Karpas-422 (cell line): ENCODE results near the gene AGPAT3. TPM values are rescaled to one million over a fixed set of nuclear protein-coding genes. Genes with fewer than 3 reads are reported as not detected.

Source experiments
- DNase-seq: peaks from one replicate; pipeline ENCODE4 v3.0.0-alpha.2; 2015
- H2AFZ ChIP-seq: fragments of 200-600 bp; sonication (generic); 2 replicates; pipeline ENCODE4 v1.6.1; 2014; ENCODE audit warnings: antibody characterized with exemption, low read length, mixed read lengths
- H3K27ac ChIP-seq: fragments of 200-600 bp; sonication (generic); 2 replicates; pipeline ENCODE4 v1.5.1; 2014; ENCODE audit warnings: mild to moderate bottlenecking, low read length, moderate library complexity
- H3K27me3 ChIP-seq: fragments of 200-600 bp; sonication (generic); 2 replicates; pipeline ENCODE4 v1.6.1; 2014; ENCODE audit warnings: low read length, mixed read lengths
- H3K36me3 ChIP-seq: fragments of 200-600 bp; sonication (generic); 2 replicates; pipeline ENCODE4 v1.6.1; 2014; ENCODE audit warnings: low read length, mixed read lengths; ENCODE audit not compliant: insufficient read depth
- H3K4me1 ChIP-seq: fragments of 200-600 bp; sonication (generic); 2 replicates; pipeline ENCODE4 v1.6.1; 2014; ENCODE audit warnings: mild to moderate bottlenecking, low read length, mixed read lengths
- H3K4me2 ChIP-seq: fragments of 200-600 bp; sonication (generic); 2 replicates; pipeline ENCODE4 v1.6.1; 2014; ENCODE audit warnings: low read length, low read depth, mild to moderate bottlenecking; ENCODE audit not compliant: poor library complexity, severe bottlenecking
- H3K4me3 ChIP-seq: fragments of 200-600 bp; sonication (generic); 2 replicates; pipeline ENCODE4 v1.5.1; 2014; ENCODE audit warnings: mild to moderate bottlenecking, antibody characterized with exemption, low read length, mixed read lengths
- H3K79me2 ChIP-seq: fragments of 200-600 bp; sonication (generic); 2 replicates; pipeline ENCODE4 v1.6.1; 2014; ENCODE audit warnings: mild to moderate bottlenecking, low read length, mixed read lengths
- H3K9ac ChIP-seq: fragments of 200-600 bp; sonication (generic); 2 replicates; pipeline ENCODE4 v1.6.0; 2014; ENCODE audit warnings: low read length
- H3K9me2 ChIP-seq: fragments of 200-600 bp; sonication (generic), shearing (Covaris generic); replicated peaks from 2 replicates; pipeline ENCODE4 v1.6.0; 2014; ENCODE audit warnings: mild to moderate bottlenecking, low read length, moderate library complexity; ENCODE audit not compliant: insufficient read depth
- H3K9me3 ChIP-seq: fragments of 300-700, 200-600 bp; sonication (generic); 2 replicates; pipeline ENCODE4 v1.6.1; 2014; ENCODE audit warnings: low read length, mixed read lengths
- H4K20me1 ChIP-seq: fragments of 200-600 bp; sonication (generic); 2 replicates; pipeline ENCODE4 v1.6.1; 2014; ENCODE audit warnings: mild to moderate bottlenecking, antibody characterized with exemption, low read length, low read depth; ENCODE audit not compliant: insufficient read depth
- total RNA-seq: library from RNA; depleted of rRNA; stranded (reverse); fragments of >200 nt; shearing (Covaris generic); gene quantifications from 2 replicates; pipeline ENCODE4 v1.2.3, GENCODE V29; 2014; ENCODE audit warnings: low replicate concordance

AGPAT3 gene
- total RNA-seq, 1 experiment from 2014 or later, result 29.0 TPM

- Histone ChIP-seq H3K9me3 (no peaks in the 10 kb centered on the region), H3K79me2 (no peaks in the 10 kb centered on the region), H4K20me1 (peaks cover 3% of the 10 kb centered on the region; the same call in 1 of the 2 replicates), H3K4me2 (no peak overlapping the region), H3K27ac (no peak overlapping the region), H3K9ac (no peak overlapping the region), H3K36me3 (peaks cover 8% of the 10 kb centered on the region), H3K27me3 (no peaks in the 10 kb centered on the region), H3K9me2 (no peaks in the 10 kb centered on the region), H2AFZ (no peak overlapping the region), H3K4me1 (peaks cover 6% of the 10 kb centered on the region), H3K4me3 (no peak overlapping the region)
- DNase-seq, result no peak
Measured at GRCh38 chr21:43981871-43982210, 116.8 kb downstream of the AGPAT3 start.

DNA sequence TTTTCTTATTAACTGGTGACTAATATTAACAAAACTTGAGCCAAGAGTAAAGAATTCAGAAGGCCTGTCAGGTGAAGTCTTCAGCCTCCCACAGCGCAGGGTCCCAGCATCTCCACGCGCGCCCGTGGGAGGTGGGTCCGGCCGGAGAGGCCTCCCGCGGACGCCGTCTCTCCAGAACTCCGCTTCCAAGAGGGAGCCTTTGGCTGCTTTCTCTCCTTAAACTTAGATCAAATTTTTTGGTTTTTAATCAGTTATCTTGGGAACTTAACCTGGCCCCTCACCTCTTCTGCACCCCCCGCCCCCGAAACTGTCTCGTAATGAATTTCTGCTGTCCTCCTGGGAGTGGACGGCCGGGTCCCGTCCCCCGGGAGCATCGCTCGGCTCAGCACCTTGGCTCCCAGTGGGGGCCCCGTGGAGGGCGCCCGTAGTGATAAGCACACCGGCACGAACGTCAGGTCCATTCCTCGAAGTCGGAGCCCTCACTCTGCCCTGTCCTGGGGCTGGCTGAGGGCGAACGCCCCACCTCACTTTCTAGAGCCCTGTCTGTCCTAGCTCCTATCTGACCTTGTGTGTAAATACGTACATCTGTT lies 117.6 kb downstream of the AGPAT3 start:
- no peak for DNase-seq

DNA sequence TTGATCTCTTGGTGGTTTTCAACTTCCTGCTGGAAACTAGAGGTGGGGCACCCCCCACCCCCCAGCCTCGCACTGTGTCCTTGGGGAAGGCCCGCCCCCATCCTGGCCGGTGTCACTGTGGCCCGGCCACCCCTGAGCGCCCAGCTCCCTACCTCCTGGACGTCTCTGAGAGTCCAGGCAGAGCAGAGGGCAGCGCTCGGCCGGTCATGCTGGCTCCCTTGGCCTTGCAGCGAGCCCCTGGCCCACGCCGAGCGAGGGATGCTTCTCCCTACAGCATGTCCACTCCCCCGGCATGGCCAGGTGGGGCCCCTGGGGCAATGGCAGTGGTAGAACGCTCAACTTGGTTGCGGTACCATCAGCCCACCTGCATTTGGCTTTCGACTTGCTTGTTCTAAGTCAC lies 118.4 kb downstream of the AGPAT3 start:
- Histone ChIP-seq H3K9me2 (no peaks in the 10 kb centered on the region), H3K9ac (no peak overlapping the region), H2AFZ (no peak overlapping the region), H3K4me3 (no peak overlapping the region), H3K27ac (no peak overlapping the region), H3K36me3 (peaks cover 4% of the 10 kb centered on the region), H3K27me3 (no peaks in the 10 kb centered on the region), H3K79me2 (no peaks in the 10 kb centered on the region), H3K4me1 (no peaks in the 10 kb centered on the region), H3K4me2 (no peak overlapping the region), H4K20me1 (peaks cover 3% of the 10 kb centered on the region; the same call in 1 of the 2 replicates), H3K9me3 (no peaks in the 10 kb centered on the region)
- DNase-seq, result no peak

More for the DNA sequence above, 117.6 kb downstream of the AGPAT3 start:
- peaks cover 3% of the 10 kb centered on the region; the same call in 1 of the 2 replicates for H4K20me1 ChIP-seq
- no peak overlapping the region for H2AFZ ChIP-seq
- H3K9ac ChIP-seq, result no peak overlapping the region
- no peaks in the 10 kb centered on the region for H3K9me2 ChIP-seq
- peaks cover 8% of the 10 kb centered on the region for H3K36me3 ChIP-seq
- H3K4me3 ChIP-seq, result no peak overlapping the region
- no peaks in the 10 kb centered on the region for H3K79me2 ChIP-seq
- H3K27me3 ChIP-seq, result no peaks in the 10 kb centered on the region
- no peak overlapping the region for H3K4me2 ChIP-seq
- no peaks in the 10 kb centered on the region for H3K4me1 ChIP-seq
- no peak overlapping the region for H3K27ac ChIP-seq
- H3K9me3 ChIP-seq, result no peaks in the 10 kb centered on the region

DNA sequence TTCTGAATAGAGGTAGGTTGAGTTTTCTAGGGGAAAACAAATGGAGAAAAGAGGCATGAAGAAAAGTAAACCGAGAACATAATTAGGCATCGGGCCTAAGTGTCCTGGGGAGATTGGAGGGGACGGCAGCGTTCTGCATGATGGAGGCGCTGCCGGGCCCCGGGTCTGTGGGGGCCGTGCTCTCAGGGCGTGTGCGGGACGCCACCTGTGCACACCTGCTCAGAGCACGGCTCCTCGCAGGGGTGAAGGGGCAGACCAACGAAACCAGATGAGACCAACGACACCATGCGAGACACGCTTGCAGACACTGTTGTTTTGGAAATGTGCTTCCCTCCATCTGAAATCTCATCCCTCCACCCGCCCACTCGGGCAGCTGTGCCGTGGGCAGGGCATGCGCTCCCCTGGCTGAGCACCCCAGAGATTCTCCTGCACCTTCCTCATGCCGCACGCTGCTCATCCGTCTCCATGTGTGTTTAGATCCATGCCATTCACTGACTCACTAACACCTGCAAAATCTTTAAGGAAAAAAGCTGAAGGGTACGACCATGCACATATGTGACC lies 118.9 kb downstream of the AGPAT3 start:
- no peaks in the 10 kb centered on the region for H3K27me3 ChIP-seq
- no peaks in the 10 kb centered on the region for H3K9me3 ChIP-seq
- peaks cover 3% of the 10 kb centered on the region; the same call in 1 of the 2 replicates for H4K20me1 ChIP-seq
- H3K4me1 ChIP-seq, result no peaks in the 10 kb centered on the region
- no peak overlapping the region for H3K4me2 ChIP-seq
- no peaks in the 10 kb centered on the region for H3K9me2 ChIP-seq
- H3K9ac ChIP-seq, result no peak overlapping the region
- no peaks in the 10 kb centered on the region for H3K79me2 ChIP-seq
- H3K27ac ChIP-seq, result no peak overlapping the region
- H3K36me3 ChIP-seq, result no peaks in the 10 kb centered on the region
- no peak for DNase-seq
- no peak overlapping the region for H2AFZ ChIP-seq
- no peak overlapping the region for H3K4me3 ChIP-seq

GRCh38 chr21:43984905-43985689 lies 120.1 kb downstream of the AGPAT3 start:
- Histone ChIP-seq H3K9me3 (no peaks in the 10 kb centered on the region), H4K20me1 (peaks cover 3% of the 10 kb centered on the region; the same call in 1 of the 2 replicates), H3K27me3 (no peaks in the 10 kb centered on the region), H3K79me2 (no peaks in the 10 kb centered on the region), H3K4me2 (no peak overlapping the region), H3K4me1 (no peaks in the 10 kb centered on the region), H3K27ac (no peak overlapping the region), H2AFZ (no peak overlapping the region), H3K36me3 (no peaks in the 10 kb centered on the region), H3K4me3 (no peak overlapping the region), H3K9me2 (no peaks in the 10 kb centered on the region), H3K9ac (no peak overlapping the region)
- DNase-seq, result no peak

GRCh38 chr21:43985690-43986251 lies 120.7 kb downstream of the AGPAT3 start:
- no peak overlapping the region for H3K4me2 ChIP-seq
- no peaks in the 10 kb centered on the region for H3K27me3 ChIP-seq
- no peaks in the 10 kb centered on the region for H3K9me3 ChIP-seq
- no peaks in the 10 kb centered on the region for H3K79me2 ChIP-seq
- no peaks in the 10 kb centered on the region for H3K4me1 ChIP-seq
- no peak overlapping the region for H3K27ac ChIP-seq
- peaks cover 3% of the 10 kb centered on the region; the same call in 1 of the 2 replicates for H4K20me1 ChIP-seq
- H3K9ac ChIP-seq, result no peak overlapping the region
- no peak overlapping the region for H3K4me3 ChIP-seq
- H3K9me2 ChIP-seq, result no peaks in the 10 kb centered on the region
- DNase-seq, result no peak
- no peak overlapping the region for H2AFZ ChIP-seq
- H3K36me3 ChIP-seq, result no peaks in the 10 kb centered on the region

DNA sequence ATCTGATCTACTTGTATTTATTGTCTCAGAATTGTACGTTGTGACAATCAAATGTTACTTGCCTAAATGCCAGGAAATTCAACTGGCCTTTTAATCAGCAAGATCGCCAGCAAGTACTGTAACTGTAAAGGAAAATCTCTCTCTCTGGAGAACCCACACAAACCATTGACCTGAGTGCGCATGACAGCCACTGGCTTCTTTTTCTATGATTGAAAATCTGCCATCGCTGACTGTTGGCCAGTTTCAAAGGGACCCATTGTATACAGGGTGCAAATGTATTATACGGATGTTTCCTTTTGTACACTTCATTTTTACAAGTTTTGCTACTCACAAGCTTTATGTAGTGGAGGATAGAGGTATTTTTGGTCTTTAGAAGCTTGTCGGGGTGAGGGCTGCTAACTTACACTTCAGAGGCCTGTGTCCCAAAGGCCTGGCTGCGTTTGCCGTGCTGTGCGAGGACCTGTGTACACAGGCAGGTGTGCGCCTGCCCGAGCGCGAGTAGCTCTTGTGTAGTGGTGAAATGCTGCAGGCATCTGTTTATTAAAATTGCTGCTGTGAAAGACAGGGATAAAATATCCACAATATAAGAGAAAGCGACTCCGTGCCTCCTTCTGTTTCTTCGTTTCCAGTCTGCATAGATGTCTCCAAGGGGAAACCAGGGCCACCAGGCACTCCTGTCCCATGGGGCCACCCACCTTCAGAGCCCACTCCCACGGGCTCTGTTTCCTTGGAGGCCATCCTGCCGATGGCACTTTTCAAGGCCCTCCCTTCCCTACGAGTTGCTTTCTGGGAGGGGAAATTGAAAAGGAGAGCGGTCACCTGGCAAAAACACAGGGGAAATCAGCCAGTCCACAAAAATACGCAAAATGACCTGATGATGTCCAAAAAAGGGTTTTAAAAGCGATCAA lies 121.8 kb downstream of the AGPAT3 start:
- Histone ChIP-seq H4K20me1 (peaks cover 3% of the 10 kb centered on the region; the same call in 1 of the 2 replicates), H3K36me3 (no peaks in the 10 kb centered on the region), H3K4me3 (no peak overlapping the region), H3K9ac (no peak overlapping the region), H3K9me3 (no peaks in the 10 kb centered on the region), H3K4me1 (no peaks in the 10 kb centered on the region), H3K4me2 (no peak overlapping the region), H3K79me2 (no peaks in the 10 kb centered on the region), H2AFZ (no peak overlapping the region), H3K9me2 (no peaks in the 10 kb centered on the region), H3K27ac (no peak overlapping the region), H3K27me3 (no peaks in the 10 kb centered on the region)
- DNase-seq, result no peak
